ENCODE results near the gene ARF3.

ARF3 gene

DNA sequence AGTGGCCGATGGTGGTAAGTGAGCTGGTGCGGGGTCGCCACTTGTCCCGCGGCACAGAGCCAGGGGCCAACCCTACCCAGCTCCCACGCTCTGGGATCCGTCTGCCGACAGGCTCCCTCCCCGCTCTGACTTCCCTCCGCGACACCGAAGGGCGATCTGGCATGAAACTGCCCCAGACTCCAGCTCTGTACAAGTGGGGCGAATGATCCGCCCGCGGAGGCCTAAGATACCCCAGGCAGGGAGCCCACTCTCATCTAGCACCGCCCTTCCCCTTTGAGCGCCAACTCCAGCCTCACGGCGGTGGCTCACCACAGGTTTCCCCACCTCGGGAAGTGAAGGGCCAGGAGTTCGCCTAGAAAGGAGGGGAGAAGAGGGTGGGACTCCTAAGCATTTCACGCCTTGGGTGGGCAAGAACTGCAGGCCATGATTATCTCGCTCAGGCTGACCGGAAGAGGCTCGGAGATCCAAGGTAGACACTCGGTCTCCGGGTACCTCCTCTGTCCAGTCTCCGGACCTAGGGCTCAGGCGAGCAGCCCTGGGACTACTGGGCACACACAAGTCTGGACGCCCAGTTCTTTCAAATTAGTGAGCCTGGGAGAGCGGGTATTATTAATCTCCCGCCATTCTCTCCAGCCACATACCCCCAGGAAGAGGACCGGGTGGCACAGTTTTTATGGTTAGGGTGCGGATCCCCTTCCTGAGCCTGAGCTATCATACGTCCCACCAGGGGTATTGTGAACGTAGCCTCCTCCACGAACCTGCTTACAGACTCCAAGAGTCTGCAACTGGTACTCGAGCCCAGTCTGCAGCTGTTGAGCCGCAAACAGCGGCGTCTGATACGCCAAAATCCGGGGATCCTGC is 21.7 kb upstream of the ARF3 start:
- H3K4me3 Mint-ChIP-seq, result peak overlapping the region; percentile 69
- peaks cover 100% of the 10 kb centered on the region for H3K27me3 Mint-ChIP-seq
- H3K4me1 Mint-ChIP-seq, result peaks cover 52% of the 10 kb centered on the region
- no peak for DNase-seq
- no peak overlapping the region for H3K27ac Mint-ChIP-seq
- CTCF ChIA-PET, result interaction anchor here (1.1 to 9.5 kb wide), 10 partner anchors 8 to 125 kb away, joined by 3 to 121 read pairs (median 10); partner anchors contain the start of genes ARF3, DDN, DDX23 and PRKAG1
- no peaks in the 10 kb centered on the region for H3K9me3 Mint-ChIP-seq
- peaks cover 11% of the 10 kb centered on the region for H3K36me3 Mint-ChIP-seq

DNA sequence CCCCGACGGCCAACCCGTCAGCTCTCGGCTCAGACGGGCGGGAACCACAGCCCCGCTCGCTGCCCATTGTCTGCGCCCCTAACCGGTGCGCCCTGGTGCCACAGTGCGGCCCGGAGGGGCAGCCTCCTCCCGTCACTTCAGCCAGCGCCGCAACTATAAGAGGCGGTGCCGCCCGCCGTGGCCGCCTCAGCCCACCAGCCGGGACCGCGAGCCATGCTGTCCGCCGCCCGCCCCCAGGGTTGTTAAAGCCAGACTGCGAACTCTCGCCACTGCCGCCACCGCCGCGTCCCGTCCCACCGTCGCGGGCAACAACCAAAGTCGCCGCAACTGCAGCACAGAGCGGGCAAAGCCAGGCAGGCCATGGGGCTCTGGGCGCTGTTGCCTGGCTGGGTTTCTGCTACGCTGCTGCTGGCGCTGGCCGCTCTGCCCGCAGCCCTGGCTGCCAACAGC is 21.0 kb upstream of the ARF3 start, which contains the start of gene WNT1:
Gene WNT1 (plus strand): TSS at position 32 of the 450 bp plus-strand sequence. CDS start 329 bp downstream, at position 361.
- H3K36me3 Mint-ChIP-seq, result peaks cover 11% of the 10 kb centered on the region
- DNase-seq, result no peak
- CTCF ChIA-PET, result interaction anchor here (0.9 to 9.5 kb wide), 15 partner anchors 9 to 179 kb away, joined by 3 to 121 read pairs (median 4); partner anchors contain the start of genes ARF3, DDN, DDX23 and PRKAG1
- peaks cover 100% of the 10 kb centered on the region for H3K27me3 Mint-ChIP-seq
- H3K4me1 Mint-ChIP-seq, result peaks cover 52% of the 10 kb centered on the region
- H3K9me3 Mint-ChIP-seq, result no peaks in the 10 kb centered on the region
- peak within 1 kb of the TSS; percentile 69 for H3K4me3 Mint-ChIP-seq
- H3K27ac Mint-ChIP-seq, result no peak within 1 kb of the TSS

DNA sequence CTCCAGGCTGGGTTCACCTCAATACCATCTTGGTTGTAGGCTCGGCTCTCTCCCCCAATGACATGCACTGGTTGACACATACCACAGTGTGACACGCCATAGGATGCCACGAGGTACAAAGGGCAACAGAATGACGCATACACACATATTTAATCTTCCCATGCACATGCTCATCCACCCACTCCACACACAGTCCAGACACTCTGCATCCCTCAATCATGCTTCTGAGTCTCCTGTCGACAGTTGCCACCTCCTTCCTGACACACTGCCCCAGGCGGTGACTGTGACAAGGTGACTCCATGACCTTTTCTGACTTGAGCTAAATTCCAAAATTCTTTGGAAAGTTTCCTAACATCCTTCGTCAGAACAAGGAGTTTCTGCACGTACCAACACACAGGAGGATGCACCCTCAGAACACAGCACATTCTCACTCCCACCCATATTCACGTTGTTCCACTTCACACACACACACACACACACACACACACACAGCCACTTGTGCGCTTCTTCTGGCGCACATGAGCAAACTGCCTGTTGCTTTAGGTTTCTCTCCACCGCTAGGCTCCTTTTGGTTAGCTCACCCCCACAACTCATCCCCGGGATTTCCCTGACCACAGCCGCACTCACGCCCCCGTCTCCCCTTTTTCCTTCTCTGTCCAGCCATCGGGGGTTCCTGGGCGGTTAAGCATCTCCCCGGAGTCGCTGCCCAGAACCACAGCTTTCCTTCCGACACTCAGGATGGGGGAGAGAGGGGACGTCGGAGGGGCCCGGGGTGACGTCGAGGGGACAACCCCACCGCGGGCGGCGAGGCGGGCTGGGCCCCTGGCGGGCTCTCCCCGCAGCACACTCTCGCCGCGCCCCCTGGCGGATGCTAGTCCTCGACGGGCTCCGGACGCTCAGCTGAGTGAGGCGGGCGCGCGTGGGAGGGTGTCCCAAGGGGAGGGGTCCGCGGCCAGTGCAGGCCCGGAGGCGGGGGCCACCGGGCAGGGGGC is 20.3 kb upstream of the ARF3 start:
- Mint-ChIP-seq H3K36me3 (peaks cover 11% of the 10 kb centered on the region), H3K27me3 (peaks cover 100% of the 10 kb centered on the region), H3K4me1 (peaks cover 51% of the 10 kb centered on the region), H3K27ac (no peak overlapping the region), H3K4me3 (peak overlapping the region; percentile 24), H3K9me3 (no peaks in the 10 kb centered on the region)
- peak; percentile 83 for DNase-seq
- CTCF ChIA-PET, result interaction anchor here (0.7 to 9.5 kb wide), 20 partner anchors 8 to 178 kb away, joined by 3 to 121 read pairs (median 4); partner anchors contain the start of genes ARF3, DDN, DDX23 and FKBP11

DNA sequence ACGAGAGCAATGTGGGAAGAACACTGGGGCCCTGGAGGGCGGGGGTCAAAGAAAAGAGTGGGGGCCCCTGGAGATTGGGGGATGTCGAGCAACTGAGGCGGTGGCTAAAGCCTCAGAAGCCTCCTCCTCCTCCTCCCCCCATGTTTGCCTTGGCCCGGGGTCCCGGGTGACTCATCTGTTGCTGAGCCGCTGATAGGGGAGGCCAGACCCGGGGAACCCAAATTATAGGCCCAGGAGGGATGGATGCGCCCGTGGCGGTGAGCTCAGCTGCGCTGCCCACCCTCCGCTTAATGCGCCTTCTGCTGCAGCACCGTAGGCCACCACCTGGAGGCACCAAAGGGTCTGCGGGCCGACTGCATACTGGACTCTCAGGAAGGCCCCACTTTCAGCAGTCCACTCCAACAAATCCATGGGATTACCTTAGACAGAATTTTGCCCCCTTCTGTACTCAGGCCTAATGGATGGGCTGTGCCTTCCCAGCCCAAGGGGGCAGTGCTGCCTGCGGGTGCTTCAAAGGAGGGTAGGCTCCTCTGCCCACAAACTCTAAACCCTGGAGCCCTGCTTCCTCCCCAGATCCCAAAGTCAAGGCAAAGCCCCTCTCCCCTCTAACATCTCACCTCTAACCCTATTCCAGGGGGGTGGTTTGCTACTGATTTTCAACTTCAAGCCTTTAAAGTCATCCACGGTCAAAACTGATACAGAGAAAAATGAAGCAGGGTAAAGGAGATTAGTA is 16.8 kb upstream of the ARF3 start:
- peaks cover 100% of the 10 kb centered on the region for H3K27me3 Mint-ChIP-seq
- CTCF ChIA-PET, result interaction anchor here (0.6 to 2.1 kb wide), 5 partner anchors 11 to 63 kb away, joined by 3 to 11 read pairs (median 4); partner anchors contain the start of gene ARF3
- no peak overlapping the region for H3K4me3 Mint-ChIP-seq
- peak; percentile 58 for DNase-seq
- H3K9me3 Mint-ChIP-seq, result no peaks in the 10 kb centered on the region
- peaks cover 2% of the 10 kb centered on the region for H3K36me3 Mint-ChIP-seq
- H3K4me1 Mint-ChIP-seq, result peaks cover 43% of the 10 kb centered on the region
- no peak overlapping the region for H3K27ac Mint-ChIP-seq

DNA sequence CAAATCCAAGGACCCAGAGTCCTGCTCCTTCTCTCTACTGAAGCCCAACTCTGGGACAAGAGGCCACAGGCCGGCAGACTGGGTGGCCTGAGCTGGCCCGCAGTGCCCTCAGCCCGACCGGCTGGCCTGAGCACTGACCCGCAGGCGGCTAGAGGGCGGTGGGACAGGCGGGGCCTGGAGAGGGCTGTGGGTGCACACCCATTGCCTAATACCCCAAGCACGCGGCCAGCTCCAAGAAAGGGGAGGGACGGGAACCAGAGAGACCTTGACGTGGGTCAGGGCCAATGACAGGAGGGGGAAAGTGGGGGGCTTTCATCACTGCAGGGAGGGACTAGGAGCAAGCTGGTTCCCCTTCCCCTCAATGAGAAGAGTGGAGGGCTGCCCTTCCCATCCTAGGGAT is 16.2 kb upstream of the ARF3 start:
- peaks cover 40% of the 10 kb centered on the region for H3K4me1 Mint-ChIP-seq
- no peak overlapping the region for H3K4me3 Mint-ChIP-seq
- no peaks in the 10 kb centered on the region for H3K36me3 Mint-ChIP-seq
- no peak for DNase-seq
- no peaks in the 10 kb centered on the region for H3K9me3 Mint-ChIP-seq
- CTCF ChIA-PET, result interaction anchor here (0.6 to 2.1 kb wide), 6 partner anchors 11 to 83 kb away, joined by 3 to 11 read pairs (median 4); partner anchors contain the start of gene ARF3
- peaks cover 100% of the 10 kb centered on the region for H3K27me3 Mint-ChIP-seq
- no peak overlapping the region for H3K27ac Mint-ChIP-seq

DNA sequence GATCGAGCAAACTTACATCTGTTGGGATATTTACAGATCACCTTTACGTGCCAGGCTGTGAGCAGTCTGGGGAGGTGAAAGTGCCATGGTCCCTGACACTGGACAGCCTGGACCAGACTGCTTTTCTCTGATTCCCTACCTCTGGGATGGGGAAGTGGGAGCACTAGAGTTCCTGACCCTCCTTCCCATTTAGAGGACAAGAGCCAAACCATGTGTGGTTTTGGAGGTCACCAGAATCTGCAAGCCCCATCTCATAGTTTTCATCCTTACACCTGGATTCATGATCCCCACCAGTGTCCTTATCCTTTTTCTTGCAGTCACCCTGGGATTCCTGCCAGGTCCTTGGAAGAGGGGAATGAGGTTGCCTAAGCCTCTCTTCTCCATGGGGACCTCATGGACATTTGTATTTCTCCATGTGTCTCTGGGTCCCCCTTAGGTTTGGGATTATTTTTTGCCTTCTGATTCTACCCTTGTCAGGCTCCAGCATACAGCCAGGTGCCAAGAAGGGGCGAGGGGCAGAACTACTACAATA is 15.7 kb upstream of the ARF3 start:
- H3K27ac Mint-ChIP-seq, result no peak overlapping the region
- H3K9me3 Mint-ChIP-seq, result no peaks in the 10 kb centered on the region
- H3K4me1 Mint-ChIP-seq, result peaks cover 38% of the 10 kb centered on the region
- peaks cover 100% of the 10 kb centered on the region for H3K27me3 Mint-ChIP-seq
- CTCF ChIA-PET, result interaction anchor here (1.1 to 6.5 kb wide), 5 partner anchors 9 to 83 kb away, joined by 3 to 36 read pairs (median 6); partner anchors contain the start of gene ARF3
- H3K36me3 Mint-ChIP-seq, result no peaks in the 10 kb centered on the region
- no peak overlapping the region for H3K4me3 Mint-ChIP-seq
- DNase-seq, result no peak

DNA sequence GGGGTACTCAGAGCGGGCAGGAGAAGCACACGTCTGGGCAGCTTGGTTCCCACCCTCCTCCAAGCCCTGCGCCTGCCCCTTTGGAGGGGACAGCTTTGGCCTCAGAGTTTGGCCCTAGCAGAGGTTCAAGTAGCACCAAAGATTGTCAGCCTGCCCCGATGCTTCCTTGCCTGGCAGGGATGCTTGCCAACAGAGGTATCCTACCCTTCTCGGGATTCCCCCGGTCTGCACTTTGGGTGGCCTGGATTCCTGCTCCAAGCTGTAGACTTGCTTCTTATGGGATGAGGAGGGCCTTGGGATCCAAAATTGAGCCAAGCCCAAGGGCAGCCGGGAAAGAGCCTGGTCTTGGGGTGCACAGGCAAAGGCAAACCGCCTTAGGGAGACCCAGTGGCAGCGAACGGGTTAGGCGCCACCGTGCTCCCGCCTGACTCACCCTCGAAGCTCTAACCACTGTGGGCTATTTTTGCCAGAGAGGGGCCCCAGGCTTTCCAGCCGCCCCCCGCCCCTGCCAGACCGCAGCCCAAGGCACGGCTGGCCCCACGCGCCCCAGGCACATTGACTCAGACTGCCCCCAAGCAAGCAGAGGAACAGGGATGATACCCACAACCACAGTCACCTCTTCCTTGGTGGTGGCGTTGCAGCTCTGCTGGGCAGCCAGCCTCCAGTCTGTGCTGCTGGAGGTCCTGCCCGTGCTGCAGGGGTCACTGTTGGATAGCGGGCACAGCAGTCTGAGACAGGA is 15.1 kb upstream of the ARF3 start:
- CTCF ChIA-PET, result interaction anchor here (0.7 to 6.5 kb wide), 5 partner anchors 10 to 82 kb away, joined by 3 to 36 read pairs (median 5); no protein-coding TSS in a partner anchor
- Mint-ChIP-seq H3K27me3 (peaks cover 100% of the 10 kb centered on the region), H3K4me3 (peak overlapping the region; percentile 65), H3K9me3 (no peaks in the 10 kb centered on the region), H3K27ac (no peak overlapping the region), H3K4me1 (peaks cover 33% of the 10 kb centered on the region), H3K36me3 (no peaks in the 10 kb centered on the region)
- no peak for DNase-seq

DNA sequence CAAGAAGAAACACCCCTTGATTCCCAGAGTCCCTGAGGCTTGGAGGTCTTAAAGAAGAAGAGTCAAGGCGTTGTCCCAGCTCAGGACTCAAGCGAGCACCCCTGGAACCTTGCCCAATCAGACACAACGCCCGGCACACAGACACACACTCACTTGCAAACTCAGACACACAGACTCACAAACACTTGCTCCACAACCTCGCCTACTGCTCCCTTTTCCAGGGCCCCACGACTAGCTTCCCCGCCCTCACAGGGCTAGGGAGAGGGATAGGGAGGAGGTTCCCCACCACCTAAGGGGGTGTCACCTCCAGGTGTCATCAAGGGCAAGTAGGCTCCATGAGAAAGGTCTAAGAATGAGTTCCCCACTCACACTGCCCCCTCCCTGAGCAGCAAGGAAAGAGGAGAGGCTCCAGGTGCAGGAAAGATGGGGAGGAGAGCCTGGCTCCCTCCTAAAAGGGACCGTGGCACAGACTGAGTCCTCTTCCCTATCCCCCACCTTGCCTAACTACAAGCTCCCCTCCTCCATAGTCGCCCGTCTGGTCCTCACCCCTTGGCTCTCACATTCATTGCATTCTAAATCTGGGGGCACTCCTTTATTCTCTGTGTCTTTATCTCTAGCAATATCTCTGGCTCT is 13.5 kb upstream of the ARF3 start:
- Mint-ChIP-seq H3K36me3 (no peaks in the 10 kb centered on the region), H3K27me3 (peaks cover 99% of the 10 kb centered on the region), H3K27ac (no peak overlapping the region), H3K9me3 (no peaks in the 10 kb centered on the region), H3K4me1 (peaks cover 30% of the 10 kb centered on the region), H3K4me3 (no peak overlapping the region)
- CTCF ChIA-PET, result interaction anchor here (1.1 to 6.5 kb wide), 3 partner anchors 11 to 22 kb away, joined by 5 to 36 read pairs (median 27); no protein-coding TSS in a partner anchor
- no peak for DNase-seq

DNA sequence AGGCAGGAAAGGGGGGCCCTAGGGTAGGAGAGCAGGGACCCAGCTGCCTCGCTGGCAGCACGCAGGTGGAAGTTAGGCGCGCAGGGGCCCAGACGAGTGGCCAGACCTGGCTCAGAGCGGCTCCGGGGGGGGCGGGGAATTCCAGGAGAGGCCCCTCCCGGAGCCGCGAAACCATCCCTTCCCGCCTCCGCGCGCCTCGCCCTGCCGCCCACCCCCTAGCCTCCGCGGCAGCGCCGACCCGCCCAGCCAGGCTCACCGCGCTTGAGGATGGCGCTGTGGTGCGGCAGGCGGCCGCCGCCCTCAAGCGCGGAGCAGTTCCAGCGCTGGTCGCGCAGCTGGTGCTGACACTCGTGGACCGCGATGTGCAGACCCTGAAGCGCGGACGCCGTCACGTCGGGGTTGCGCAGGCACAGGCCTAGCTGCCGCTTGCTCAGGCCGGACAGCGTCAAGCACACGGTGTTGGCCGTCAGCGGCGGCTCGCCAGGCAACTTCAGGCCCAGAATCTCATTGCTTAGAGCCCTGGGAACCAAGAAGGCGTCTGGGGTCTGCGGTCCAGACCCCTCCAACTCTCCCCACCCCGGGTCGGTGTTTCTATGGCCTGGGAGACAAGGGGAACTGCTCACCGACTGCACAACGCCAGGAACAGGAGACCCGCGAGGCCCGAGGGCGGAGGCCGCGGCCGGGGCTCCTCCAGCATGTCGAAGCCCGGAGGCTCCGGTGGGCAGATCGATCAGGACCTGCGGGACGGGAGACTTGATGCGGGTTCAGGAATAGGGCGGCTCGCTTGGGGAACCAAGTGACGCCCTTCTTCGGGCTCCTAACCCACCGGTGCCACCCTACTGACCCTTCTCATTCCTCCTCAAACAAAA is 12.8 kb upstream of the ARF3 start:
- no peaks in the 10 kb centered on the region for H3K9me3 Mint-ChIP-seq
- no peak overlapping the region for H3K4me3 Mint-ChIP-seq
- CTCF ChIA-PET, result interaction anchor here (3.1 to 6.5 kb wide), 3 partner anchors 12 to 18 kb away, joined by 8 to 36 read pairs (median 27); no protein-coding TSS in a partner anchor
- H3K27ac Mint-ChIP-seq, result no peak overlapping the region
- H3K27me3 Mint-ChIP-seq, result peaks cover 99% of the 10 kb centered on the region
- H3K36me3 Mint-ChIP-seq, result no peaks in the 10 kb centered on the region
- peak; percentile 43 for DNase-seq
- H3K4me1 Mint-ChIP-seq, result peaks cover 30% of the 10 kb centered on the region

DNA sequence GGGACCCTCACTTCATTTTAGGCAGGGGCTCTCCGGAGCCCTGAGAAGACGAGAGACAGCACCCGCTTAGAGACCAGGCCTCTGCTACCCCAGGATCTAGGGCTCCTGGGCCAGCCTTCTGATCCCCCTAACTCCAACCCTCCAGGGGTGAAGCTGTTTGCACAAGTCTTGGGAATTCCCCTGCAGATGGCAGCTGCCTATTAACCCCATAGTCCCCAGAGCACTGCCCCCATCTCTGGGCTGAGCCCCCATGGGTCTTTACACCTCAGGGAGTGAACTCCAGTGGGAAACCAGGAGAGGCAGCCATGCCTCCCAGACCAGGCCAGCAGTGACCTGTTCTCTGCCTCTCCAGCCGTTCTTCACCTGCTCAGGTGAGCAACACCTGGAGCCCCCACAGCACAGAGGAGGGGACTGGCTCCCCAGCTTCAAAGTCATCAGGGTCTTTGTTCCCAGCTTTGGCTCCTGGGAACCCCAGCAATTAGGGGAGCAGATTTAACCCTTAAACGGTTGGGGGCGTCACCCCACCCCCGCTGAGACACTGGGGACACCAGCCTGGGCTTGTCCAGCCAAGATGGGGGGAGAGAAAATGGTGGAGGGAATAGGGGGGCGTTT is 12.0 kb upstream of the ARF3 start:
- CTCF ChIA-PET, result interaction anchor here (0.9 to 6.5 kb wide), 6 partner anchors 8 to 26 kb away, joined by 3 to 36 read pairs (median 6); partner anchors contain the start of genes ARF3 and WNT1
- H3K27me3 Mint-ChIP-seq, result peaks cover 99% of the 10 kb centered on the region
- no peak overlapping the region for H3K4me3 Mint-ChIP-seq
- H3K4me1 Mint-ChIP-seq, result peaks cover 30% of the 10 kb centered on the region
- no peak overlapping the region for H3K27ac Mint-ChIP-seq
- no peaks in the 10 kb centered on the region for H3K9me3 Mint-ChIP-seq
- no peak for DNase-seq
- H3K36me3 Mint-ChIP-seq, result no peaks in the 10 kb centered on the region

DNA sequence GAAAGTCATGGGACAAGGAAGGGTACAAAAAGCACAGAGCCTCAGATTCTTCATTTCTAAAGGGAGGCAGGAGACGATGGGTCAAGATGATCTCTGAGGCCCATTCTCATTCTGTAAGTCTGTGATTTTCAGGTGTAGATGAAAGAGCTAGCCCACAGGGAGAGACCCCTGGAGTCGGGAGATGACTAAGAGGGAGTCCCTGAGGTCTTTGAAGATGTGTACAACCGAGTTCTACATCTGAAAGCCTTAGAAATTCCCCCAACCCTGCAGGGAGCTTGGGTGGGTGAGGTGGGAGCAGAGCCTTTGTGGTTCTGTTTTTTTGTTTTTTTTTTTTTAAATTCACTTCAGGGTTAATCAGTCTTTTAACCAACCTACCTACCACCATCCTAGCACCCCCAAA is 11.2 kb upstream of the ARF3 start:
- Mint-ChIP-seq H3K27me3 (peaks cover 92% of the 10 kb centered on the region), H3K4me3 (no peak overlapping the region)

More for the DNA sequence above, 11.2 kb upstream of the ARF3 start:
- H3K9me3 Mint-ChIP-seq, result no peaks in the 10 kb centered on the region
- H3K4me1 Mint-ChIP-seq, result peaks cover 30% of the 10 kb centered on the region
- no peaks in the 10 kb centered on the region for H3K36me3 Mint-ChIP-seq
- H3K27ac Mint-ChIP-seq, result no peak overlapping the region
- no peak for DNase-seq
- CTCF ChIA-PET, result interaction anchor here (0.7 to 6.5 kb wide), 8 partner anchors 9 to 35 kb away, joined by 3 to 36 read pairs (median 5); partner anchors contain the start of genes ARF3 and WNT1
